ENCODE results near the gene PUS1.

The PUS1 gene

DNA sequence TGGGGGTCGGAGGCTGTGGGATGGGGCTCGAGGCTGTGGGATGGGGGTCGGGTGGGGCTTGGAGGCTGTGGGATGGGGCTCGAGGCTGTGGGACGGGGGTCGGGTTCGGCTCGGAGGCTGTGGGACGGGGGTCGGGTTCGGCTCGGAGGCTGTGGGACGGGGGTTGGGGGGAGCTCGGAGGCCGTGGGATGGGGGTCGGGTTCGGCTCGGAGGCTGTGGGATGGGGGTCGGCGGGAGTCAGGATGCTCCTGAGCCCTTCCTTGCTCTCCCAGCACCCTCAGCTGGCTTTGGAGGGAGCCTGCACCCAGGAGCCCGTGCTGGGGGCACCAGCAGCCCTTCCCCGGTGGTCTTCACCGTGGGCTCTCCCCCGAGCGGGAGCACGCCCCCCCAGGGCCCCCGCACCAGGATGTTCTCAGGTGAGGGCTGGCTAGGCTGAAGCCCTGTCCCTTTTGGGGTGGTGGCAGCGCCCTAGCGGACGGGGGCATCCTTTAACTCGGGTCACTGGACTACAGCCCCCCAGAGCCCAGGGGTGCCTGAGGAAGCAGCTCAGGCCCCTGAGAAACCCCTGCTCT is 11.9 kb upstream of the PUS1 start:
- DNase-seq = no peak

DNA sequence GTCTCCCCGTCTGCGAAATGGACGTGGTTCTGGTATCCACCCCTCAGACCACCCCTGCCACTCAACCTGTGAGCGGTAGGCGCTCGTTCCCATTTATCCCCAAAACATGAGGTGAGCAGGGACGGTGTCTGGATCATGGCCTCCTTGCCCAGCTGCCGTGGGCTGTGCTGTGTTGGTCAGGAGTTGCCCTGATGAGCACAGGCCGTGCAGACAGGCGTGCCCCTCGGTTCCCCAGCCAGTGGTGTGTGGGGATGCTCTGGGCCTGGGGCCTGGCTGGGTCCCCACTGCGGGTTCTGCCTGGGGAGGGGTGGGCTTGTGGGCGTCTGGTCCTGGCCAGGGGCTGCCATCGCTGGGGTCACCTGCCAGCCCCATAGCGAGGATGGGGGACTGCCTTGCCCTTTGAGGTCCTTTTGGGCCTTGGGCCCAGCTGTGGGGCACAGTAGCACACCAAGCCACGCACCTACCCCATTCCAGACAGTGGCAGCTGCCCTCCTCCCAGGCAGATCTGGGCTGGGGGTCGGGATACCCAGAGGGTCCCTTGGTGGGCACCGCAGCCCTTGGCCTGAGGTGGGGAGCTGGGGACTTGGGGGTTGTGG is 11.3 kb upstream of the PUS1 start:
- DNase-seq = no peak

DNA sequence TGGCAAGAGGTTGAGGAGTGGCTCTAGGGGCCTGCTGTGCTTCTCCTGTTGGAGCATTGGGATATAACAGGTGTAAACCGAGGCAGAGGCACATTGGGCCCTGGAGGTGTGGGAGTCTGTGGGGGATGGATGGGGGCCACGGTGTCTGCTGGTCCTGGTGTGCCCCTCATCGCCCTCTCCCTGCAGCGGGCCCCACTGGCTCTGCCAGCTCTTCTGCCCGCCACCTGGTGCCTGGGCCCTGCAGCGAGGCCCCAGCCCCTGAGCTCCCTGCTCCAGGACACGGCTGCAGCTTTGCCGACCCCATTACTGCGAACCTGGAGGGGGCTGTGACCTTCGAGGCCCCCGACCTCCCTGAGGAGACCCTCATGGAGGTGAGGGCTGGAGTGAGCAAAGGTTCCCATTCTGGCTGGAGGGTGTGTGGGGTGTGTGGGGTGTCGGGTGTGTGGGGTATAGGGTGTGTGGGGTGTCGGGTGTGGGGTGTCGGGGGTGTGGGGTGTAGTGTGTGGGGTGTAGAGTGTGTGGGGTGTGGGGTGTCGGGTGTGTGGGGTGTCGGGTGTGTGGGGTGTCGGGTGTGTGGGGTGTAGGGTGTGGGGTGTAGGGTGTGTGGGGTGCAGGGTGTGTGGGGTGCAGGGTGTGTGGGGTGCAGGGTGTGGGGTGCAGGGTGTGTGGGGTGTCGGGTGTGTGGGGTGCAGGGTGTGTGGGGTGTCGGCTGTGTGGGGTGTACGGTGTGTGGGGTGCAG is 10.6 kb upstream of the PUS1 start:
- DNase-seq = no peak

DNA sequence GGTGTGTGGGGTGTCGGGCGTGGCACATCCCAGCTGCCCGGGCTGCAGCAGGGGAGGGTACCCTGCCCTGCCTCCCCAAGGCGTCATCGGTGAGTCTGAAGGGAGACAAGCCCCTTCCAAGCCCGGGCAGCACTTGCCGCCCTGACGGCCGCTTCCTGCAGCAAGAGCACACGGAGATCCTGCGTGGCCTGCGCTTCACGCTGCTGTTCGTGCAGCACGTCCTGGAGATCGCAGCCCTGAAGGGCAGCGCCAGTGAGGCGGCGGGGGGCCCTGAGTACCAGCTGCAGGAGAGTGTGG is 10.1 kb upstream of the PUS1 start:
- no peak for DNase-seq

DNA sequence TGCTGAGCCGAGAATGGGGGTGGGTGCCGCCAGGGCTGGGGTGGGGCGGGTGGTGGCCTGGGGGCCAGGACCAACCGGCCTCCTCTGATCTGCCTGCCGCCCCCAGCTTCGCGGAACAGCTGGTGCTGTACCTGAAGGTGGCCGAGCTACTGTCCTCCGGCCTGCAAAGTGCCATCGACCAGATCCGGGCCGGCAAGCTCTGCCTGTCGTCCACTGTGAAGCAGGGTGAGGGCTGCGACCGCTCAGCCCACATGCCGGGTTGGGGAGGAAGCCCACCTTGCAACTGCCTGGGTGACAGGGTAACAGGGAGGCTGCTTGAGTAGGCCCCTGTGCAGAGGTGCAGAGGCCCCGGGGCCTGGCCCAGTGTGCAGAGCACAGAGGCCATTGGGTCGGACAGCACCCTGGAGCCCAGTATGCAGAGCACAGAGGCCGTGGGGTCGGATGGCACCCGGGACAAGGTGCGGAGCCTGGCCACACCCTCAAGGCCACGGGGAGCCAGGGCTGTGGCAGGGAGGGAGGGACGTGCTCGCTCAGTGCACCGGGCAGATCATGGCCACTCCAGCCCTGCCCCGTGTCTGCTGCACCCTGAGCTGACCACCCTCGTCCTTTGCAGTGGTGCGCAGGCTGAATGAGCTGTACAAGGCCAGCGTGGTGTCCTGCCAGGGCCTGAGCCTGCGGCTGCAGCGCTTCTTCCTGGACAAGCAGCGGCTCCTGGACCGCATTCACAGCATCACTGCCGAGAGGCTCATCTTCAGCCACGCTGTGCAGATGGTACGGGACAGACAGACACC is 9.5 kb upstream of the PUS1 start:
- no peak for DNase-seq

DNA sequence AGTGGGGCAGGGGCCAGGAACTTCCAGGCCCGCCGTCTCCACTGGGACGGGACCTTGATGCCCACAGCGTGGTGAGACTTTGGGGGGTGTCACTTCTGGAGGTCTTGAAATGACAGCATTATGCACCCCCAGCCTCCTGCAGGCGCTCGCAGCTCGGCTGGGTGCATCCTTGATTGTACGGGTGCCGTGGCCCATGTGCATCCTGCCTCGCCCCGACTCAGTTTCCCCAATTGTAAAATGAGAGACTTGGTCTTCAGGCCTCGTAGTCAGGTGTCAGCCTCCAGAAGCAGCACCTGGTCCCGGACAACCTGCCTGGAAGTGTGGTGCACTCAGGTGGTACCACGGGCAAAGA is 8.9 kb upstream of the PUS1 start:
- no peak for DNase-seq

DNA sequence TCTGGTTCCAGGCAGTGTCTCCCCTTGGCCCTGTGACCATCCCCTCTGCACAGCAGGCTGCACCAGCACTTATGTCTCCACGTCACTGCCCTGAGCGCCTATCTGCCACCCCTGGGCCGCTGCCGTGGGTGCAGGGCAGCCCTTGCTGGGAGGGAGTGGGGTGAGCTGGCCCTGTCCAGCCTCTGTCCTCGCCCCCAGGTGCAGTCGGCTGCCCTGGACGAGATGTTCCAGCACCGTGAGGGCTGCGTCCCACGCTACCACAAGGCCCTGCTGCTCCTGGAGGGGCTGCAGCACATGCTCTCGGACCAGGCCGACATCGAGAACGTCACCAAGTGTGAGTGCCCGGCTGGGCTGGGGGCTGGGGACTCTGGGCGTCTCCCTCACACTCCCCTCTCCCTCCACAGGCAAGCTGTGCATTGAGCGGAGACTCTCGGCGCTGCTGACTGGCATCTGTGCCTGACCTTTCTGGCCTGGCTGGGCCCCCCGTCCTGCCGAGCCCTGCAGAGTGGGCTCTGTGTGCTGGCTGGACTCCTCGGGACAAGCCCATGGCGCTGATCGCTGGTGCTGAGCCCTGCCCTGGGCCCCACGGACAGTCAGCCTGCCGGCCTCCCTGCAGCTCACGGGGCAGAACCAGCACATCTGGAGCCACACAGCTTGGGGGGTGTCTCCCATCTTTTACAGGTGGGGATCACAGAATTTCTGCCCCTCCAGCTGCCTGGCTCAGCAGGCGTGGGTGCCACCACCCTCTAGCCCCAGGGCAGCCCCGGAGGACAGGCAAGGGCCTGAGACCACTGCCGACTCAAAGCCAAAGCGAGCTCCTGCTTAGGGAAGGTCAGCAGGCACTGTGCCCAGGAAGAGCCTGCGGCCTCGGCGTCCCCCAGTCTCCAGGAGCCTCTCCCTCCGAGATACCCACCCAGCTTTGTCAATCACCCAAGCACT is 7.9 kb upstream of the PUS1 start:
- DNase-seq = no peak

DNA sequence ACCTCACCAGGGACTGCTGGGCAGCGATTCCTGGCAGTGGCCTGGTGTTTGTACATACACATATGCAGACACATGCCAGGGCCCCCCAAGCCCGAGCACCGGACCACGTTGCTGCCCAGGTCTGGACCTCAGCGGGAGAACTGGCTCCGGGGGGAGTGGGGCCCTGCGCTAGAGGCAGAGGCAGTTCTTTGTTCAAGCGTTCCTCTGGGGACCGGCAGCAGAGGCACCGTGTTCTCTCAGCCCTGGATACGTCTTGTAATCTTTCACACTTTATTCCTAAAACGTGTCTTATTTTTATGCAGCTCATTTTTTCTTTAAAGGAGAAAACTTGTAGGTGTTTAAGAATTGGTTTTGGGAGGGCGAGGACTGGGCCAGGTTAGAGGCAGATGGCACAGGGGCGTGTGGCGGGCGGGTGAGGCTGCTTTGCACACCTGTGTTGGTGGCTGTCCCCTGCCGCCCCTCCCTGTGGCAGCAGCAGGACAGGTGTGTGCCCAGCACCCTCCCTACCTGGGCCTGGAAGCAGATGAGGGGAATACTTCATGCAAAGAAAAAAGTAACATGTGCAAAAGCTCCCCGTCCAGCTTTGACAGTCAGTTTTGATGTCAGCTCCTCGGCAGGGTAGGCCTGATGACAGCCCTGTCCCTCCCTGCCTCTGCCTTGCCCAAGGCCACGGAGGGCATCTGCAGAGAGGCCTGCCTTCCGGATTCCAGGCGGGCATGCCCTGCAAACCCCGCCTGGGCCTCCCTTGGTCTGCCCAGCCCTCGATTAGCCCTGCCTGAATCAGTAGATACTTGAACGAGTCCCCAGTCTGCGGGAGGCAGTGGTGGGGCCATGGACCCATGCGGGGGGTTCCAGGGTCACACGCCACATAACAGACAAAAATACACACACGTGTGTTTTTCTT is 7.0 kb upstream of the PUS1 start:
- DNase-seq = no peak

DNA sequence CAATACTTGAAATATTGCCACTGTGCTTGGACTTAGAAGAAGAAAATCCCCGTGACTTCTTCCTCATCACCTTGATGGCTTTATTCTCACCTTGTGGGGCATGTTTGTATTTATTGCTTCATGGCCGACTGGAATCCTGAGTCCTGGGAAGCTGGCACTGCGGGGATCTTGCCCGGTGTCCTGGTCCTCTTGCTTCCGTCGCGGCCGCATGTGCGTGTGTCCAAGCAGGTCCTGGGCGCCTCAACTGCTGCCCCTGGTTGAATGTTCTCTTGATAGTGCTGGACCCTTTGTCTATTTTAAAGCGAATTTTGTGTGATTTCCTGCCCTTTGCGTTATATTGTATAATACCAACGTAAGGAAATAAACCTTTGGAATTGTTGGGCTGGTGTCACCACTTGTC is 6.3 kb upstream of the PUS1 start:
- DNase-seq = no peak

DNA sequence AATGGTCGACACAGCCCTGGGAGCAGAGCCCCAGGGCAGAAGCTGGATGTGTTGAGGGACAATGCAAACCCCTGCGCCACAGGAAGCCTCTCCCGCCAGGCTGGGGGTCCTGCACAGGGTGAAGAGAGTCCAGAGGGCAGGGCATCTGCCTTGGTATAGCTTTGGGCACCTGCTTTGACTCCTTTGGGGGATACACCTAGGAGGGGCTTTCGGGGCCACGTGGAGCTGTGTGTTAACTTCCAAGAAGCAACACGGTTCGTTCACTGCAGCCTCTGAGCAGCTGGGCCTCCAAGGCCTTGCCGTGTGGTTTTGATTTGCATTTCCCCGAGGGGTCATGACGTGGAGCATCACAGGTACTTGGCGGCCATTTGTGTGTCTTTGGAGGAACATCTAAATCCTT is 5.8 kb upstream of the PUS1 start:
- no peak for DNase-seq

DNA sequence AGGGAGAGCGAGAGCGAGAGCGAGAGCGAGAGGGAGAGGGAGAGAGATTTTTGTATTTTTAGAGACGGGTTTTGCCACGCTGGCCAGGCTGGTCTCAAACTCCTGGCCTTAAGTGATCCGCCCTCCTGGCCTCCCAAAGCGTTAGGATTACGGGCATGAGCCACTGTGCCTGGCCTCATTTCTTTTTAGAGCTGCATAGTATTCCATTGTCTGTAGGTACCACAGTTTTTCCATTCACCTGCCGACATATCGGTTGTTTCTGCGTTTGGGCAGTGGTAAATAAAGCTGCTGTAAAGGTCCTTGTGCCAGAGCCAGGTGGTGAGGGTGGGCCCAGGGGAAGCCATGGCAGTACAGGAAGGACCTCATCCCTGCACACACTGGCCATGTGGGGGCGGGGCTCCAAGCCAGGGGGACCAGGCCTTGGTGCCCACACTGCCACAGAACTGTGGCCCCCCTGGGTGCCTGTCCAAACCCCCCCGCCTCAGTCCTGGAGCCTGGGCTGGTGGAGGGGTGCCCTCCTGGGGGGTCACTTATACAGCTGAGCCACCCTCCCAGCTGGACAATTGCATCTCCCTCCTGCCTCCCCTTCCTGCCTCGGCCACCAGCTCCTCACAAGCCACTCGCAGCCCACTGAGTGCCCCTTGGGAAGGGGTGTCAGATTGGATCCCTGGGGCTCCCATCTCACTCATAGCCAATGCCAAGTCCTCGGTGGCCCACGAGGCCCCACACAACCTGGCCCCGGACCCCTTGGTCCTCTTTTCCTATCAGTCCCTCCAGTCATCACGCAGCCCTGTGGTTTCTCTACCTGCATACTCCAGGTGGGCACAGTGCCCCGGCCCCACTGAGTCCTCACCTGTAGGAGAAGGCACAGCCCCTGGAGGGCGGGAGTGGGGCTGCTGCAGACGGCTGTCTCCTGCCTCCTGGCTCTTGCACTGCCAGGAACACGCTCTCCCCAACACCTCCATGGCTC is 1.7 kb upstream of the PUS1 start:
- DNase-seq = no peak

DNA sequence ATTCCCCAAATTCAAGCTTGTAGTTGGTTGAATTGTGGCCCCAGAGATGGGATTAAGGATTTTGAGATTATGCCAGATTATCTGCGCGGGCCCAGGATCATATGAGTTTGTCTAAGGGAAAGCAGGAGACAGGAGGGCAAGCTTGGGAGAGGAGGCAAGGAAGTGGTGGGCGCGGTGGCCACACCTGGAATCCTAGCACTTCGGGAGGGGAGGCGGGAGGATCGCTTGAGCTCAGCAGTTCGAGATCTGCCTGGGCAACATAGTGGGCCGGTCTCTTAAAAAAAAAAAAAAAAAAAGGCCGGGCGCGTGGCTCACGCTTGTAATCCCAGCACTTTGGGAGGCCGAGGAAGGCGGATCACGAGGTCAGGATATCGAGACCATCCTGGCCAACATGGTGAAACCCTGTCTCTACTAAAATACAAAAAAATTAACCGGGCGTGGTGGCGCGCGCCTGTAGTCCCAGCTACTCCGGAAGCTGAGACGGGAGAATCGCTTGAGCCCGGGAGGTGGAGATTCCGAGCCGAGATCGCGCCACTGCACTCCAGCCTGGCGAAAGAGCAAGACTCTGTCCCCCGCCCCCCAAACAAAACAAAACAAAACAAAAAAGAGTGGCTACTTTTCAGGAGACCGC is 881 bp upstream of the PUS1 start:
- peak; percentile 20 for DNase-seq

DNA sequence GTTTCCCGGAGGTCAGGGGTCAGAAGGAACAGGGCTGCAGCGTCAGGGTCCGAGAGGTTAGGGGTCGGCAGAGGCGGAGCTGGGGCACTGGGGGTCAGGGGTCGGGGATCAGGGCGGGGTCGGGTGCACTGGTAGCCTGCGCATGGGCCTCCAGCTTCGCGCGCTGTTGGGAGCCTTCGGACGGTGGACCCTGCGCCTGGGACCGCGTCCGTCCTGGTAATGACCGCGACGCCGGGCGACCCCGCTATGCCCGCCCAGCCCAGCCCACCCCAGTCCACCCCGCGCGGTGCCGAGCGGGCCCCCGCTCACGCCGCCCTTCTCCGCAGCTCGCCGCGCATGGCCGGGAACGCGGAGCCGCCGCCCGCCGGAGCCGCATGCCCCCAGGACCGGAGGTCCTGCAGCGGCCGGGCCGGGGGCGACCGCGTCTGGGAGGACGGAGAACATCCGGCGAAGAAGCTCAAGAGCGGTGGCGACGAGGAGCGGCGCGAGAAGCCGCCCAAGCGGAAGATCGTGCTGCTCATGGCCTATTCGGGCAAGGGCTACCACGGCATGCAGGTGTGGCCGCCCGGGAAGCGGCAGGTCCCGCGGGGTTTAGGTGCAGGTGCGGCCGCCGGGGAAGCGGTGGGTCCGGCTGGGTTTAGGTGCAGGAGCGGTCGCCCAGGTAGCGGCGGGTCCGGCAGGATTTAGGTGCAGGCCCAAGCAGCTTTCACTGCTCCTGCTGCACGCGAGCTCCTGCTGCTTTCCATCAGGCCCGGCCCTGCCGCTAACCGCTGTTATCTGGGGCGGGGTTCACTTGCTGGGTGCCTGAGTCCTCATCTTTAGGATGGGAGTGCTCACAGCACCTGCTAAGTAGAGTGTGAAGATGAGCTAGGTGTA is 743 bp downstream of the PUS1 start:
- no peak for DNase-seq

DNA sequence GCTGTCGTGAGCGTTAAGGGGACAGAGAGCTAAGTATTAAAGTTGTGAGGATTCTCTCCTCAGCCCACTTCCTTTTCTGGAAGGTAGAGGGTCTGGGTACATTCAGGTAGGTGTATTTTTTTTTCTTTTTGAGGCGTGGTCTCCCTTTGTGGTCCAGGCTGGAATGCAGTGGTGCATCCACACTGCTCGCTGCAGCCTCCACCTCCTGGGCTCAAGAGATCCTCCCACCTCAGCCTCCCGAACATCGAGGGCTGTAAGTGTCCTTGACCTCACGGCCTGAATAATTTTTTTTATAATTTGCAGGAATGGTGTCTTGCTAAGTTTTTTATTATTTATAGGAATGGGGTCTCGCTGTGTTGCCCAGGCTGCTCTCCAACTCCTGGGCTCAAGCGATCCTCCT is 1.4 kb downstream of the PUS1 start:
- no peak for DNase-seq

DNA sequence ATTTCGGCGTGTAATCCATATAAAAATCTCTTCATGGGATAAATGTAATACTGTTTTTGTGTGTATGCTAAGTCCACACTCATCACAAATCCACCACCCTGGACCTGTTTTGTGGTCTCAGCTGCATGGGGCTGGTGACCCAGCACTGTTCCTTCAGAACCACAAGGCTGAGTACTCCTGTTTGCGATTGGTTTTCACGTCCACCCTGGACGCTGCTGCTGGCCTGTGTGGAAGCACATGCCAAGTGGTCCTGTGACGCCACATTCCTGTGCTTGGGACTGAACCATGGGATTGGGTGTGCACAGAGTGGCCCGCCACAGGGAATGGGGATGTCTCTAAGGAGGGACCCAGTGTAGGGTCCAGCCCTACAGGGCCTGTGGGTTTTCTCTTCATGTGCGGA is 4.3 kb downstream of the PUS1 start:
- no peak for DNase-seq

DNA sequence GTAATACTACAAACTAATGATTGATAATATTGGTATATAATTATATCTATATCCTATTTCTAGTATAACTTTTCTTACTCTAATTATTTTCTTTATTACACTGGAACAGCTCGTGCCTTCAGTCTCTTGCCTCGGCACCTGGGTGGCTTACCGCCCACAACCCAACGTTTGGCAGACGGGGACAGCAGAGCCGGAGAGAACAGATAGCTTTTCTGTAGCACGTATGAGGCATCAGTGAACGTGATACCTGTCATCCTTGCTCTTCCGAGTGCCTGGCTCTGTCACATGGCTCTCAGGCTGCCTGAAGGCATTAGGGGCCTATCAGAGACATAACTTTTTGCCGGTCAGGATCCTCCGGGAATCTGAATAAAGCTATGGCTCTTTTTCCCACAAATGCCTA is 5.5 kb downstream of the PUS1 start:
- no peak for DNase-seq

DNA sequence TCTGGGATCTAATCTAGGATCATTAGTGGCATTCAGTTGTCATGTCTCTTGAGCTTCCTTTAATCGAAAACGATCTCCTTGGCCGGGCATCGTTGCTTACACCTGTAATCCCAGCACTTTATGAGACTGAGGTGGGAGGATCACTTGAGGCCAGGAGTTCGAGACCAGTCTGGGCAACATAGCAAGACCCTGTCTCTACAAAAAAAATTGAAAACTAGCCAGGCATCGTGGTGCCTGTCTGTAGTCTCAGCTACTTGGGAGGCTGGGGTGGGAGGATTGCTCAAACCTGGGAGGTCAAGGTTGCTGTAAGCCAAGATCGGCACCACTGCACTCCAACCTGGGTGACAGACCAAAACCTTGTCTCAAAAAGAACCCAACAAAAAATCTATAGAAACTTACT is 9.0 kb downstream of the PUS1 start:
- DNase-seq = no peak

DNA sequence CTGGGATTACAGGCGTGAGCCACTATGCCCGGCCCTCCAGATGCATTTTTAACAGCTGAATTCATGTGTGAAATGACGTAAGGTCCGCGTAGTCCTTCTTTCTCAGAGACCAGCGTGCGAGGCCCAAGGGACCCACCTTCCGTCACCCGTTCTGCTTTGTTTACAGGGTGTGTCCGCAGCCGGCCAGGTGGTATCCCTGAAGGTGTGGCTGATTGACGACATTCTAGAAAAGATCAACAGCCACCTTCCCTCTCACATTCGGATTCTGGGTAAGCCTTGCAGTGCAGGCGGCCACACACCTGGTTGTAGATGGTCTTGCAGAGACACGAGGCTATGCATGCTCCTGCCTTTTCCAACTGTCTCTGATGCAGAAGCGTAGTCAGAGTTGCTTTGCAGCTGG is 9.9 kb downstream of the PUS1 start:
- no peak for DNase-seq

DNA sequence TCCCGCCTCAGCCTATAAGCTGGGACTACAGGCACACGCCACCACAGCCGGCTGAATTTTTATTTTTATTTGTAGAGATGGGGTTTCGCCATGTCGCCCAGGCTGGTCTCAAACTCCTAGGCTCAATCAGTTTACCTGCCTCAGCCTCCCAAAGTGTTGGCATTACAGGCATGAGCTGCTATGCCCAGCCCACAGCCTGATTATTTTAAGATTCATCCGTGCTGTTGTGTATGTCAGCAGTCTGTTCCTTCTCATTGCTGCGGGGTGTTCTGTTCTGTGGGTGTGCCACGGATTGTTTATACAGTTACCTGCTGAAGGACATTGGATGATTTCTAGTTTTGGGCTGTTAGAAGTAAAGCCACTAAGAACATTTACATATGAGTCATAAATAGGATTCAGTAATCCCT is 11.1 kb downstream of the PUS1 start:
- DNase-seq = no peak

All from fibroblast of upper back skin (primary cell).